ENCODE data around the gene PPT1. TPM values are rescaled to one million over a fixed set of nuclear protein-coding genes. Genes with fewer than 3 reads are reported as not detected.
A peak's percentile ranks its signal among the peaks of the same experiment; 100 is the strongest.

PPT1 gene
- total RNA-seq, 4 donors from 2014 or later = 6.4 to 28.9 (median 18.0) TPM

DNA sequence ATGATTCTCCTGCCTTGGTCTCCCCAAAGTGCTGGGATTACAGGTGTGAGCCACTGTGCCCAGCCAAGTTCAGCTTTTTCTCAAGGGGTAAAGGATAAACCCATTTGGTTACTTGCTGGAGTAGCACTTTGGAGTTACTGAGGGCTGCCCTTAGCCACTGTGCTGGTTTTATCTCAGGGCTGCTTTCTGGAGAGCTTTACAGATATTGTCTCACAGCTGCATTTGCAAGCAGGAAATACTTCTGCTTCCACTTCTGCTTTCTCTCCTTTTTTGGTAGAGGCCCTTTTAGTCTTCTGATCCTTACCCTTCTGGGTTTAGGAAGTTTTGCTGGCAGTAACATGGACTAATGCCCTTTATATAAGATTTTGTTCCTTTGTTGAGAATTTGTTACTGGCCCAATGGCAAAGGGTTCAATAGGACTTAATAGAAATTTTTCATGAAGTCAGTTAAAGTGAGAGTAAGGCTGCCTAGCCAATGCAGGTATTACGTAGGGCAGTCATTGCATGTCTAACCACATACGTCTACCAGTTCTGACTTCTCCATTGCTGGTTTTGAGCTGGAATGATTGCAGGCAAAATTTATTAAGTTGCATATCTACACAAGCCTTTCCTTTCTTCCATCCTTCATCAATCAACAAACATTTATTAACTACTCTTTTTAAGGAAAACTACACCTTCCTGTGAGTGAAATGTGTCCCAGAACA lies 32.1 kb downstream of the PPT1 start:
- WGBS, 2 donors (ENCODE audit: low coverage in 1 of 2) = 79 to 92% methylated on average over 2 of the region's 2 CpGs
- in situ Hi-C loops (cut with MboI; ENCODE audit: low pct_ligation_motif_present in 1 of 4, low pct_unique_long_range_greater_than_20kb in 1 of 4, low sequenced_read_pairs in 3 of 4) (no loop called here), intact Hi-C loops (cut with DNase I; ENCODE audit: low total_unique reads) (no loop called here)
- Histone ChIP-seq H3K27ac (peak overlapping the region; percentile 39 to 45 (median 42)), H3K27me3 (no peaks in the 10 kb centered on the region), H3K36me3 (peaks cover 0 to 92% (median 43%) of the 10 kb centered on the region in 4 donors), H3K4me1 (peaks cover 2 to 35% (median 9%) of the 10 kb centered on the region in 4 donors), H3K4me3 (no peak overlapping the region), H3K9me3 (no peaks in the 10 kb centered on the region)
- TF ChIP-seq POLR2AphosphoS5 (IDR thresholded peaks at IDR 0.05) (no peak), EP300 (IDR thresholded peaks at IDR 0.05; ENCODE audit: low read depth) (no peak), POLR2A (IDR thresholded peaks at IDR 0.05) (no peak), CTCF (IDR thresholded peaks at IDR 0.05) (no peak)
- peak; percentile 25 for DNase-seq

GRCh38 chr1:40059960-40060750 lies 36.9 kb downstream of the PPT1 start:
- Histone ChIP-seq H3K4me3 (peak overlapping the region in 1 of 4 donors; percentile 5), H3K27ac (peak overlapping the region; percentile 78 to 80 (median 80)), H3K4me1 (peaks cover 24 to 81% (median 44%) of the 10 kb centered on the region in 4 donors), H3K36me3 (peaks cover 0 to 47% (median 22%) of the 10 kb centered on the region in 4 donors), H3K9me3 (no peaks in the 10 kb centered on the region), H3K27me3 (no peaks in the 10 kb centered on the region)
- intact Hi-C loops (cut with DNase I; ENCODE audit: low total_unique reads) (no loop called here), in situ Hi-C loops (cut with MboI; ENCODE audit: low pct_ligation_motif_present in 1 of 4, low pct_unique_long_range_greater_than_20kb in 1 of 4, low sequenced_read_pairs in 3 of 4) (no loop called here)
- WGBS, 2 donors (ENCODE audit: low coverage in 1 of 2) = 49 to 66% methylated on average over 3 to 7 of the region's 7 CpGs
- no peak for DNase-seq
- TF ChIP-seq POLR2A (IDR thresholded peaks at IDR 0.05) = no peak
- TF ChIP-seq EP300 (IDR thresholded peaks at IDR 0.05; ENCODE audit: low read depth) = no peak
- no peak for TF ChIP-seq POLR2AphosphoS5 (IDR thresholded peaks at IDR 0.05)
- TF ChIP-seq CTCF (IDR thresholded peaks at IDR 0.05) = no peak

- peak; percentile 33 for DNase-seq
- intact Hi-C loops (cut with DNase I; ENCODE audit: low total_unique reads) = no loop called here
- Histone ChIP-seq H3K27me3 (no peaks in the 10 kb centered on the region), H3K4me1 (peaks cover 26 to 84% (median 46%) of the 10 kb centered on the region in 4 donors), H3K9me3 (no peaks in the 10 kb centered on the region), H3K36me3 (peaks cover 0 to 40% (median 19%) of the 10 kb centered on the region in 4 donors), H3K4me3 (peak overlapping the region in 1 of 4 donors; percentile 5), H3K27ac (peak overlapping the region; percentile 78 to 80 (median 80))
- TF ChIP-seq POLR2A (IDR thresholded peaks at IDR 0.05) (no peak), POLR2AphosphoS5 (IDR thresholded peaks at IDR 0.05) (peak in 1 of 3 donors; percentile 50)
- WGBS, 2 donors (ENCODE audit: low coverage in 1 of 2) = 25 to 30% methylated on average over 4 of the region's 4 CpGs
- in situ Hi-C loops (cut with MboI; ENCODE audit: low pct_ligation_motif_present in 1 of 4, low pct_unique_long_range_greater_than_20kb in 1 of 4, low sequenced_read_pairs in 3 of 4) = no loop called here
These were observed 37.6 kb downstream of the PPT1 start for GRCh38 chr1:40059338-40059959.

- Histone ChIP-seq H3K27me3 (no peaks in the 10 kb centered on the region), H3K4me1 (peaks cover 30 to 90% (median 48%) of the 10 kb centered on the region in 4 donors), H3K27ac (peak overlapping the region; percentile 78 to 80 (median 80)), H3K36me3 (peaks cover 0 to 32% (median 15%) of the 10 kb centered on the region in 4 donors), H3K4me3 (peak overlapping the region in 1 of 4 donors; percentile 5), H3K9me3 (no peaks in the 10 kb centered on the region)
- 63 to 65% methylated on average over 4 to 7 of the region's 7 CpGs for WGBS, 2 donors (ENCODE audit: low coverage in 1 of 2)
- DNase-seq = no peak
- intact Hi-C loops (cut with DNase I; ENCODE audit: low total_unique reads) = no loop called here
- in situ Hi-C loops (cut with MboI; ENCODE audit: low pct_ligation_motif_present in 1 of 4, low pct_unique_long_range_greater_than_20kb in 1 of 4, low sequenced_read_pairs in 3 of 4) = no loop called here
- TF ChIP-seq EP300 (IDR thresholded peaks at IDR 0.05; ENCODE audit: low read depth) (no peak), POLR2AphosphoS5 (IDR thresholded peaks at IDR 0.05) (no peak), CTCF (IDR thresholded peaks at IDR 0.05) (no peak), POLR2A (IDR thresholded peaks at IDR 0.05) (no peak)
These were observed 38.4 kb downstream of the PPT1 start for GRCh38 chr1:40058453-40059337.
